GM19023 (cell line): Measurements from ENCODE around the gene FBXW11.

Experiments used
- ATAC-seq: cut with Tn5 transposase; IDR thresholded peaks from one replicate; pipeline ENCODE4 v1.9.1; 2021; ENCODE audit warnings: mild to moderate bottlenecking, moderate library complexity; ENCODE audit not compliant: unreplicated experiment

The FBXW11 gene

GRCh38 chr5:171874234-171874633, 132.2 kb downstream of the FBXW11 start:
- ATAC-seq = no peak

DNA sequence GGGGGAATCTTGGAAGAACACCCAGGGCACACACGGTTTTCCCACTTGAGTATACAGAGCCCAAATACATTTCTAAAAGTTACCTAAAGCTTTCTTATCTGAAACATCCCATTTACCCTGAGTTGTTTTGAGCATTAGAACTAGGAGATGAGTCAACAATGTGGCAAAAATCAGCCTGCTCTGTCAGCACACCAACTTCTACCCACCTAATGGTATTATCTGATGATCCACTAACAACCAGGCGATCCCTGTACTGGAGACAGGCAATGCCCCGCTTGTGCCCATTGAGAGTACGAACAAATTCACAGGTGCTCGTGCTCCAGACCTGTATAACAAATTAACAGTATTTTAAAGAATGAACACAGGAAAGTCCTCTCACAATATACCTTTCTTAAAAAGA, 133.8 kb downstream of the FBXW11 start:
- no peak for ATAC-seq

DNA sequence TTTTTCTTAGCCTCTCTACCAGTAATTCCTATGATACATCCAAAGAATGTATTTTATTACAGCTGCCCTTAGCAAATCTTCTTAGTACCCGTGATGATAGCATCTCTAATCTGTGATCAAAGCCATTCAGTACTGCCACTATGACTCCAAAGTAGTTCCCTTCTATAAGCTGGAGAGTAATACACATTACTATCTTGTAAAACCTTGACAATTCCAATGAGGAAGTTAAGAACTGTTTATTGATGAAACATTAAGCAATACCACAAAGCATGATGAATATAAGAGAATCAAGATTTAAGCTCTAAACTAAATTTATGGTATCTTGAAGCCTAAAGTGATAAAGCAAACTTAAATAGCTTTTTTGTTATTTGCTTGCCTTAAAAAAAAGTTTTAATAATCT, 134.7 kb downstream of the FBXW11 start:
- ATAC-seq = no peak

GRCh38 chr5:171869956-171870355, 136.5 kb downstream of the FBXW11 start:
- ATAC-seq = no peak

DNA sequence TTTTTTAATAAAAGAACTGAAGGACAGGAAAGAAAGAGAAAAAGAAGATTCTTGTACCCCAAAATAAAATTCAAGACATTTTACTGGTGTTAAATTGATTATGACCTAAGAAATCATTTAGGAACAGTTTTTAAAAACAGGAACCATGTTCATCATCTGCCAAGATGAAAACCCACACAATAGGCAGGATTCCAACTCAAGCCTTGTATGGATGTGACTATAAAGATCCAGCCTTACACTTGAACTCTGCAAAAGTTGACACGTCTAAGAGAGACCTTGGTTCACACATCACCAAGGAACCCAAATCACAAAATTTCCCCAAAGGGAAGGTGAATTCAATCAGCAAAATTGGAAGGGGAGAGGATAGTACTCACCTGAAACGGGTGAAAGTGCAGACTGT, 138.2 kb downstream of the FBXW11 start:
- no peak for ATAC-seq

- ATAC-seq = no peak
These were observed 138.7 kb downstream of the FBXW11 start for GRCh38 chr5:171867786-171868185.

- ATAC-seq = no peak
These were observed 141.0 kb downstream of the FBXW11 start for GRCh38 chr5:171865471-171865870.

- ATAC-seq = no peak
These were observed 142.5 kb downstream of the FBXW11 start for GRCh38 chr5:171863935-171864334.

GRCh38 chr5:171862624-171863023, 143.8 kb downstream of the FBXW11 start:
- ATAC-seq = no peak

GRCh38 chr5:171861381-171861780, 145.1 kb downstream of the FBXW11 start:
- no peak for ATAC-seq

- ATAC-seq = no peak
These were observed 148.1 kb downstream of the FBXW11 start for GRCh38 chr5:171858303-171858702.

GRCh38 chr5:171857489-171857876, 149.0 kb downstream of the FBXW11 start:
- no peak for ATAC-seq

DNA sequence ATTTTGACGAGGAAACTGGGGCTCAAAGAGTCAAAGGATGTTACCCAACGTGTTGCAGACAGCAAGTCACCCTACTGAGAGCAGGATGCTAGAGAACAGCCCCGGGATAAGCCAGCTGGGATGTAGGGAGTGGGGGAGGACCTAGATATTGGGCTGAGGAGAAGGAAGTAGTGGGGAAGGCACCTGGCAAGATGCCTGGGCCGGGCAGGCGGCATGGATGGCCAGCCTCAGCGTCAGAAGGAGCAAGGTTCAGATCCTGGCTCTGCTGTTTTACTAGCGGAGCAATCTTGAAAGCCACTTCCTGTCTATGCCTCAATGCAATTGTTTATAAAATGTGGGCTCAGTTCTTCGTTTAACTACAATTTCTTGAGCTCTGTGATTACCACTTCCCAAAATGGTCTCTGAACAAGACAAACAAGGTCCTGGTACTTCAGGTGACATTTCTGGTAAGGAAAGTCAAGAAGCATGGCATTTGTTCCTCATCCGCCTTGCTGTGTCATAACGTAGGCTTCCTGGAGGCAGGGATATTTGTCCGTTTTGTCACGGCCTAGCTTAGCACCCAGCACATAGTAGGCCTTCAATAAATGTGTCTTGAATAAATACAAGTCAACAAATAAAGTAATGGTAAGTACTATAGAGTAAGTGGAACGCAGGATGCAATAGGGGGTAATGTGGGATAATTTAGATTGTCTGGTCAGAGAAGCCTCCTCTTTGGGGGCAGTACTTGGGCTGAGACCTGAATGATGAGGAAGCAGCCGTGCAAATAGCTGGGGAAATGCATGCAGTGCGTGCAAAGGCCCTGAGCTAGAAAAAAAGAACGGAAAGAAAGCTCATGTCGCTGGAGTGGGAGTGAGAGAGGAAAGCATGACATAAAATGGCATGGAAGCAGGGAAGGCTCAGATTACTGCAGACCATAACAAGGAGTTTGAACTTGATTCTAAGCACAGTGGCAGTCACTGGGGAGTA, 150.4 kb downstream of the FBXW11 start:
- ATAC-seq = no peak

DNA sequence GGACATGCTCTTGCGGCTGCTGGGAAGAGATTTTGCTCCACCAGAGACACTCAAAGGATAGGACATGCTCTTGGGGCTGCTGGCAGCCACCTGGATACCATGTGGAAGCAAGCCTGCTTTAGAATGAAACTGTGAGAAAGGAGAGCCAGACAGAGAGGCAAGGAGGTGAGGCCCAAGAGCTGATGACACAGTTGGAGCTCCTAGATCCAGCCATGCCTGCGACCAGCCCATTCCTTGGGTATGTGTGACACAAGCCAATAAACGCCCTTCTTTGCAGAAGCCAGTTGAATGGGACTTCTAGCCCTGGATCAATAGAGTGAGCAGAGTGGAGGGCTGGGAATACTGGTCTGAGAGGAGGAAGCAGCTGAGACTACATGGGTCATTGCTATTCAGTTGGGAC, 151.2 kb downstream of the FBXW11 start:
- no peak for ATAC-seq

- ATAC-seq = no peak
These were observed 154.2 kb downstream of the FBXW11 start for GRCh38 chr5:171852255-171852681.

GRCh38 chr5:171851251-171851650, 155.2 kb downstream of the FBXW11 start:
- no peak for ATAC-seq

- ATAC-seq = no peak
These were observed 156.0 kb downstream of the FBXW11 start for GRCh38 chr5:171850324-171850947.

DNA sequence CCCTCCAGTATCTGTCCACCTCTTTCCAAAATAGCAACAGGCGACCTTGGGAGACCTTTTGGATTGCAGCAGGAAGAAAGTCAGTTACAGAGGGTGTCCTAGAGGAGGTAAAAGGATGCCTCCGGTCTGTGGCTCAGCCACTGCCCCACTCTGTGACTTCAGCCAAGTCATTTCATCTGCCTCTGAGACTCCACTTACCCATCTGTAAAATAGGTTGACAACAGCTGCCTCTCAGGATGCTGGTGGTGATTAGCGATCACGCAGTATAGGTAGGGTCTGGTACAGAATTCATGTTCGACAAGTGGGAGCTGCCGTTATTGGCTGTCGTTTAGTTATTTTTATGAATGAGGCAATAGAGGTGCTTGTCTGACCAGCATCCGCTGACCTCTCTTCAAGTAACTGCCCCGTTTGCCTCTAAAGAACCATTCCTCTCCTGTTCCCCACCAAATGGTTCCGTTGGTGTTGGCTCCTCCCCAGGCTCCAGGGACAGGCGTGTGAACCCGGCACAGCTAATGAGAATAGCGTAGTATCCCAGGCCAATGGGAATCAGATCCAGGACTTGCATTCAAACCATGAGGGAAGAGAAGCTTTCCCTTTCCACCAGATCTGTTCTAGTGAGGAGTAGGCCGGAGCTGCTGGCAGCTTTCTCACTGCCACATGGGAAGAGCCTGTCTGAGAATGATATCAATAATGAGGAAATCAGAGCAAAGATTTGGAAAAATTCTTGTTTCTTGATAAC, 156.7 kb downstream of the FBXW11 start:
- no peak for ATAC-seq

GRCh38 chr5:171848911-171849520, 157.4 kb downstream of the FBXW11 start:
- ATAC-seq = no peak

GRCh38 chr5:171848486-171848885, 158.0 kb downstream of the FBXW11 start:
- ATAC-seq = no peak

GRCh38 chr5:171848006-171848405, 158.4 kb downstream of the FBXW11 start:
- ATAC-seq = no peak
